Muscle of back (tissue), 13 donors: ENCODE results near the gene CGB7. TPM values are rescaled to one million over a fixed set of nuclear protein-coding genes. Genes with fewer than 3 reads are reported as not detected.

Experiments
- DNase-seq, 3 donors: peaks; one replicate each; pipeline versions ENCODE4 v3.0.0 to v3.0.0-alpha.2; 2013
- long read RNA-seq, 9 donors: transcript quantifications; one replicate each; lab custom pipeline, GENCODE V29; 2026
- polyA plus RNA-seq, 10 donors: library from polyadenylated mRNA; unstranded; fragments of 120-200 nt; gene quantifications; one replicate each; pipeline ENCODE4 v1.2.1, GENCODE V29; 2013; ENCODE audit not compliant: insufficient read length in 10 of 10

CGB7 gene
- polyA plus RNA-seq: 1 to 10 TPM in 3 of 10 donors, under 1 TPM in 7; 0.50 to 1.5 (median 0.66) TPM
- long read RNA-seq, donor 1: 0 reads
- long read RNA-seq, donor 2: 0 reads
- long read RNA-seq, donor 3: 0 reads
- long read RNA-seq, donor 4: 0 reads
- long read RNA-seq, donor 5: 0 reads
- long read RNA-seq, donor 6: 0 reads
- long read RNA-seq, donor 7: 0 reads
- long read RNA-seq, donor 8: 0 reads
- long read RNA-seq, donor 9: 0 reads

- DNase-seq: peak in 2 of 3 donors; percentile 24 to 62
These were observed at the start of gene CGB7 for GRCh38 chr19:49057636-49058234. TSS of gene CGB7 (minus strand) at chr19:49057749. CDS start at chr19:49055375, 2,374 bp downstream.

GRCh38 chr19:49106648-49107135, 49.1 kb upstream of the CGB7 start:
- DNase-seq: peak in 1 of 3 donors; percentile 53

DNA sequence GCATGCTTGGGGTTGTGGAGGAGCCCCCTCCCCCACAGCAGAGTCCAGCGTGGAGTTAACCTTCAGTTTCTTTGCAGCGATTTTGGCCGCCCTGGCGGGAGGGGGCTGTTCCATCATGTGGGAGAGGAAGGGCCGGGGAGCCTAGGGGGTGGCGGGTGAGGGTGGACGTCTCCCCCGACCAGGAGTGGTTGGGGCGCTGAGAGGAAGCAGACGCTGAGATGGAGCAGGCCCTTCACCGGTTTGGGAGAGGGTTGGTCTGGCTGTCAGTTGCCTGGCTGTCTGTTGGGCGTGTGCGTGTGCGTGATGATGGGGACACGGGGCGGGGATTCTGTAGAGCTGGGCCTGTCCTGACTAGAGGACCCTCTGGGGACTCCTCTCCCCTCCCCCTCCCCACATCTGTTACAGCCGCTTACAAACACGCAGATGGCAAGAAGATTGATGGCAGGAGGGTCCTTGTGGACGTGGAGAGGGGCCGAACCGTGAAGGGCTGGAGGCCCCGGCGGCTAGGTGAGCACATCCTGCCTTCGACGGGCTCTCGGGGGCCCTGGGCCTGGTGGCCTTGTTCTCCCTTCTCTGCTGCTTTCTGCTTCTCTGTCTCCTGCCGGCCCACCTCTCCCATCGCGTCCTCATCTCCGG, 46.8 kb upstream of the CGB7 start:
- DNase-seq: peak in 1 of 3 donors; percentile 85

DNA sequence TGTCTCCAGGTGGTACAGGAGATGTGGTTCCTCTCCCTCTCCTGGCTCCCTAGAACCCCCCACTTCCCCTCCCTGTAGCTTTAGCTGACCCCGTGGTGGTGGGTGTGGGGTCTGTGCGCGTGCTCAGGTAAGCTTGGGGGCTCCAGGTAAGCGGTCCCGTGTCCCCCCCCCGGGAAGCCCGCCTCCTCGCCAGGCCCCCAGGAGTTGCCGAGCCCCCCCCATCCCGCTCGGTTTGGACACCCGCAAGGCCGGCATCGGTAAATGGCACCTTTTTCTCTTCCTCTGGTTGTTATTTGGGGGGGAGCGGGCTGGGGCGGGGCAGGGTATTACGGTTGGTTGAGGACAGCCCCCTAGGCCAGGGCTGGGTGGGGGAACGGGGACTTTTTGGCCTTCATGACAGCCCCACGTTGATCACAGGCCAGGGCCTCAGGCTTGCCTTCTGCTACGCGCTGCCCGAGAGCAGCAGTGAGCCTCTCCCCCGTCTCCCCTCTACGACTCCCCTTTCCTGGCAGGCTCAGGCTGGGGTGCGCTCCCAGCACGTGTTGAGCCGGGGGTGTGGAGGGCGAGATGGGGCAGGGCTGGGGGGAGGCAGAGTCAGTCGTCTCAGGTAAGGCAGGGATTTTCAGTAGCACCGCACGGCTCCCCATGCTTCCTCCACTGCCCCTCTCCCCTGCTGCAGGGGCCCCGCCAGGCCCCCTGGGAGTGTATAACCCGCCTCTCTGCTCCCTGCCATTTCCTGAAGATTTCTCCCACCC, 46.0 kb upstream of the CGB7 start:
- DNase-seq: peak in 1 of 3 donors; percentile 53

- DNase-seq: no peak
These were observed 44.8 kb upstream of the CGB7 start for GRCh38 chr19:49102303-49102702.

GRCh38 chr19:49101160-49101559, 43.6 kb upstream of the CGB7 start:
- no peak for DNase-seq

DNA sequence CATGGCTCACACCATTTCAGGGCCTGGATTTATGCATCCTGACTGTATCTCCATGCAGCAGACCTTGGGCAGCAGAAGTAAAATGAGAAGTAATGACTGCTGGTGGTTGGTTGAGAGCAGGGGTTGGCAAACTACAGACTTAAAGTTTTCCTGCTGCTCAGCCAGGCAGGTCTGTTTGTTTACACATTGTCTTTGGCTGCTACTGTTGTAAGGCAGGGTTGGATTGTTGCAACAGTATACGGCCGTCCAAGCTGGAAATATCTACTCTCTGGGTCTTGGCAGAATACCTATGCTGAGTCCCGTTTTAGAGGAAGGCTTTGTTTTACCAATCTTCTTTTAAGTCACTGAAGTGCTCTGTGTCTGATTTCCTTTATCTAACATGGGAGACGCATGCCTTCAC, 41.2 kb upstream of the CGB7 start:
- no peak for DNase-seq

DNA sequence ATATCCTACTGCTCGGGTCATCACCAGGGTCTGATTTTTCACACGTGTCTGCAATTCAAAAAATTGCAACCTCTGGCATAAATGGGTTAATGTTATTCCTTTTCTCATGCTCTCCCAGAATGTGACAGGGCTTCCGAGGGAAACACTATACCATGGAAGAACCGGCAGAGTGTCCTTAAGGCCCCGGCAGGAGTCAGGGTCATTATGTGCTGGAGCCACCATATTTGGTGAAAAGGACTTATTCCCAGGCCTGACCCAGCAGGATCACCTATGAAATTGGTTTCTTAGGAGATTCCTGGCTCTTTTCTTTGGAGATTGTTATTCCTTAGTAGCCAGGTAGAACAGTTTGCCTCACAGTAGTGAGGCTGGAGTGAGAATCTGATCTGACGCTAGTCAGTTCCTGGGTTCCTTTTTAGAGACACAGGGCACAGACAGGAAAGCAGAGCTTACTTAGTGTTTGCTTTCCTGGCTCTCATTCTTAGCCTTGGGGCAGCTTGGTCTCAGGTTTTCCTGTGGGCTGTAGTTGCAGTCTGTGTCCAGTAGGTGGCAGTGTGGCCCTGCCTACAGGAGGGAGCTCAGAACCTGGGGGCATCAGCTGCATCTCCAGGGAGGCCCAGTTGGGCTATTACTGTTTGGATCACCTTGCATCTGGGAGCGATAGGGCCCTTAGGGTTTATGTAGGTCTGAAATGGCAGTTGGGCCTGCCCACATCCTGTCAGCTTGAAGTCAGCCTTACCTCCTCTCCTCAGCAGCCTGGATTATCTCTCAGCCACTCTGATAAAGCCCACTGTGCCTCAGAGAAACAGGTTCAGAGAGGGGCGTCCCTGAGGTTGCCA, 40.1 kb upstream of the CGB7 start:
- peak; percentile 58 to 82 (median 69) for DNase-seq

- DNase-seq: peak in 2 of 3 donors; percentile 51 to 62
These were observed 37.2 kb upstream of the CGB7 start for GRCh38 chr19:49094505-49095482.

GRCh38 chr19:49092686-49093085, 35.1 kb upstream of the CGB7 start:
- no peak for DNase-seq

DNA sequence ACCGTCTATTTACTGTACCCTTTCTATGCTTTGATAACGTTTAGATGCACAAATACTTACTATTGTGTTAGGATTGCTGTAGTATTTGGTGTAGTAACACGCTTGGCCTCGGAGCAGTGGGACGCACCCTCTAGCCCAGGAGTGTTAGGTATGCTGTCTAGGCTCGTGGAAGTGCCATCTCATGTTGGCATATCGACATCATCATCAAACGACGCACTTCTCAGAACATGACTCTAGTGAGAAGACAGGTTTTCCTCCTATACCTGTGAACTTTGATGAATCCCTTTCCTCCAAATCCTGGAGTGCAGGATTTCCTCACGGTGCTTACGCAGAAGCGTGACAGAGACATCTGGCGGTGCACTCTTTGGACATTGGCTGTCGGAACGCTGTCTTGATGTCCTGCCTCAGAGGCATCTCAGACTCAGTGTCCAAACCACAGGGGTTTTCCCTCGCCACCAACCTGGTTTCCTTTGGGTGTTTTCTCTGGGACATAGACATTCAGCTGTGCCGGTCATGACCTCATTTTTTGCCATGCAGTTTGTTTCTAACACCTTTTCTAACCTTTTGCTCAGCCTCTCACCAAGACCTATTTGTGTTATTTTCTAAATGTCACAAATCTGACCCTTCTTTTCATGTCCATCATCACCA, 34.0 kb upstream of the CGB7 start:
- no peak for DNase-seq

- no peak for DNase-seq
These were observed 28.7 kb upstream of the CGB7 start for GRCh38 chr19:49086296-49086695.

- DNase-seq: no peak
These were observed 28.3 kb upstream of the CGB7 start for GRCh38 chr19:49085868-49086232.

- peak; percentile 99 to 100 (median 100) for DNase-seq
These were observed 27.7 kb upstream of the CGB7 start, which contains the start of gene SNRNP70 for GRCh38 chr19:49085020-49085867. TSS of gene SNRNP70 (plus strand) at chr19:49085451. CDS start at chr19:49086415, 964 bp downstream.

- no peak for DNase-seq
These were observed 26.9 kb upstream of the CGB7 start for GRCh38 chr19:49084206-49085019.

- DNase-seq: no peak
These were observed 23.7 kb upstream of the CGB7 start for GRCh38 chr19:49081273-49081672.

DNA sequence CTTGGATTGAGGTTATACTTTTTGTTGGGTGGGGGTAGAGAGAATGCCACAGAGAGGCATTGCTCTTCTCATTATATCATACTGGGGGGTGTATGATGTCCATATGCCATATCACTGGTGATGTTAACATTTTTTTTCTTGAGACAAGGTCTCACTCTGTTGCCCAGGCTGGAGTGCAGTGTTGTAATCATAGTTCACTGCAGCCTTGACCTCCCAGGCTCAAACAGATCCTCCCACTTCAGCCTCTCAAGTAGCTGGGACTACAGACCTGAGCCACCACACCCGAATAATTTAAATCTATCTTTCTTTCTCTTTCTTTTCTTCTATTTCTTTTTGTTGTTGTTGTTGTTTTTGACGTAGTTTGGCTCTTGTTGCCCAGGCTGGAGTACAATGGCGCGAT, 22.8 kb upstream of the CGB7 start:
- no peak for DNase-seq

DNA sequence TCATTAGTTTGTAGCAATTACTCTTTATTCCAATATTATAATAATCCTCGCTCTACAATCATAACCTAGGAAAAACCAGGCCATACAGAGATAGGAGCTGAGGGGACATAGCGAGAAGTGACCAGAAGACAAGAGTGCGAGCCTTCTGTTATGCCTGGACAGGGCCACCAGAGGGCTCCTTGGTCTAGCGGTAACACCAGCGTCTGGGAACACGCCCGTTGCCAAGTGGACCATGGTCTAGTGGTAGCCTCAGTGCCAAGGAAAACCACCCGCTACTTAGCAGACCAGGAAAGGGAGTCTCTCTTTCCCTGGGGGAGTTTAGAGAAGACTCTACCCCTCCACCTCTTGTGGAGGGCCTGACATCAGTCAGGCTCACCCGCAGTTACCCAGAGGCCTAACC, 17.3 kb upstream of the CGB7 start:
- peak in 1 of 3 donors; percentile 71 for DNase-seq
